Measurements from ENCODE around the gene SPEG.

The SPEG gene

GRCh38 chr2:219426068-219426443 lies 8.6 kb upstream of the SPEG start:
- DNase-seq, result no peak

- DNase-seq, result no peak
These were observed 8.0 kb upstream of the SPEG start for GRCh38 chr2:219426534-219427136.

GRCh38 chr2:219428469-219428868 lies 6.2 kb upstream of the SPEG start:
- no peak for DNase-seq

- no peak for DNase-seq
These were observed 4.6 kb upstream of the SPEG start for GRCh38 chr2:219429958-219430606.

GRCh38 chr2:219430633-219431615 lies 3.7 kb upstream of the SPEG start:
- no peak for DNase-seq

- DNase-seq, result no peak
These were observed 776 bp upstream of the SPEG start for GRCh38 chr2:219433666-219434467.

- DNase-seq, result no peak
These were observed 250 bp upstream of the SPEG start for GRCh38 chr2:219434468-219434717.

GRCh38 chr2:219435701-219436100 lies 1.1 kb downstream of the SPEG start:
- DNase-seq, result no peak

GRCh38 chr2:219436491-219436890 lies 1.8 kb downstream of the SPEG start:
- no peak for DNase-seq

- no peak for DNase-seq
These were observed 2.5 kb downstream of the SPEG start for GRCh38 chr2:219437141-219437540.

GRCh38 chr2:219437690-219438206 lies 3.1 kb downstream of the SPEG start:
- DNase-seq, result no peak

GRCh38 chr2:219438453-219438852 lies 3.8 kb downstream of the SPEG start:
- DNase-seq, result no peak

- DNase-seq, result no peak
These were observed 4.9 kb downstream of the SPEG start for GRCh38 chr2:219439506-219439905.

- no peak for DNase-seq
These were observed 6.0 kb downstream of the SPEG start for GRCh38 chr2:219440388-219441256.

GRCh38 chr2:219441451-219442255 lies 7.0 kb downstream of the SPEG start:
- peak; percentile 8 for DNase-seq

GRCh38 chr2:219442256-219443015 lies 7.8 kb downstream of the SPEG start:
- DNase-seq, result no peak

- no peak for DNase-seq
These were observed 8.5 kb downstream of the SPEG start for GRCh38 chr2:219443016-219443696.

- no peak for DNase-seq
These were observed 9.0 kb downstream of the SPEG start for GRCh38 chr2:219443697-219444023.

- no peak for DNase-seq
These were observed 10.0 kb downstream of the SPEG start for GRCh38 chr2:219444566-219445091.

GRCh38 chr2:219445220-219445640 lies 10.6 kb downstream of the SPEG start:
- no peak for DNase-seq

Measured in NCI-H1048 (cell line).